Measurements from ENCODE around the gene ATP9A. TPM values are rescaled to one million over a fixed set of nuclear protein-coding genes. Genes with fewer than 3 reads are reported as not detected.

The ATP9A gene
- polyA plus RNA-seq, 3 donors = 0.04 TPM; not detected in 2

DNA sequence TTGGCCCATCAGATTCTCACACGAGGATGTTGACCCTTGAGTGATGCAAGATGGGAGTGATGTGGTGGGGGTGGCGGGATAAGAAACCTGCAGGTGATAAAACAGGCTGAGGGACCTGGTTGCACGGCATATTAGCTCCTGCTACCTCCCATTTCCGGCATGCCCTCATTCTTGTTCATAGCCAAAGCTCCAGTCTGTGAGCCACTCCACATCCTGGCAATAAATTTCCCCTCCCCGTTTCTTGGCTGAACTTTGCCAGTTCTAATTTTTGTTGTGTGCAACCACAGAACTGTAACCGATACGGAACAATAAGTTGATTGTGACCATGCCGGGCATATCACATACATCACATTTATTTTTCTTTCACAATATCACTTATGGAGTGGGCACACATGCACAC lies 184.1 kb downstream of the ATP9A start:
- H3K4me3 Mint-ChIP-seq = no peak overlapping the region
- H3K9me3 Mint-ChIP-seq = peaks cover 0 to 3% (median 0%) of the 10 kb centered on the region in 7 donors
- Histone ChIP-seq H3K9me3 (replicated peaks in 1 of 2; ENCODE audit: control insufficient read depth in 1 of 2, insufficient read depth in 1 of 2, low read length in 2 of 2) (no peaks in the 10 kb centered on the region), H3K9ac (ENCODE audit: insufficient read depth, low read length, poor library complexity, severe bottlenecking) (no peak overlapping the region), H4K20me1 (ENCODE audit: insufficient read depth, low read length) (no peaks in the 10 kb centered on the region), H3K79me2 (ENCODE audit: insufficient read depth, low read length) (no peaks in the 10 kb centered on the region), H3K27me3 (ENCODE audit: control insufficient read depth in 2 of 2, insufficient read depth in 2 of 2, low read length in 2 of 2) (no peaks in the 10 kb centered on the region), H3K36me3 (replicated peaks in 1 of 2; ENCODE audit: control insufficient read depth in 1 of 2, insufficient read depth in 2 of 2, low read length in 2 of 2) (no peaks in the 10 kb centered on the region), H3K4me3 (replicated peaks in 1 of 3; ENCODE audit: low read depth in 2 of 3, low read length in 3 of 3) (no peak overlapping the region), H3K4me1 (ENCODE audit: control insufficient read depth in 1 of 2, insufficient read depth in 2 of 2, low read length in 2 of 2) (no peaks in the 10 kb centered on the region), H3K4me2 (replicated peaks; ENCODE audit: extremely low read depth, low read length, poor library complexity, severe bottlenecking) (no peak overlapping the region), H2AFZ (ENCODE audit: insufficient read depth, low read depth, low read length, poor library complexity, severe bottlenecking) (no peak overlapping the region), H3K27ac (ENCODE audit: low read depth in 1 of 2, low read length in 2 of 2) (no peak overlapping the region)
- TF ChIP-seq, protein P1, sequence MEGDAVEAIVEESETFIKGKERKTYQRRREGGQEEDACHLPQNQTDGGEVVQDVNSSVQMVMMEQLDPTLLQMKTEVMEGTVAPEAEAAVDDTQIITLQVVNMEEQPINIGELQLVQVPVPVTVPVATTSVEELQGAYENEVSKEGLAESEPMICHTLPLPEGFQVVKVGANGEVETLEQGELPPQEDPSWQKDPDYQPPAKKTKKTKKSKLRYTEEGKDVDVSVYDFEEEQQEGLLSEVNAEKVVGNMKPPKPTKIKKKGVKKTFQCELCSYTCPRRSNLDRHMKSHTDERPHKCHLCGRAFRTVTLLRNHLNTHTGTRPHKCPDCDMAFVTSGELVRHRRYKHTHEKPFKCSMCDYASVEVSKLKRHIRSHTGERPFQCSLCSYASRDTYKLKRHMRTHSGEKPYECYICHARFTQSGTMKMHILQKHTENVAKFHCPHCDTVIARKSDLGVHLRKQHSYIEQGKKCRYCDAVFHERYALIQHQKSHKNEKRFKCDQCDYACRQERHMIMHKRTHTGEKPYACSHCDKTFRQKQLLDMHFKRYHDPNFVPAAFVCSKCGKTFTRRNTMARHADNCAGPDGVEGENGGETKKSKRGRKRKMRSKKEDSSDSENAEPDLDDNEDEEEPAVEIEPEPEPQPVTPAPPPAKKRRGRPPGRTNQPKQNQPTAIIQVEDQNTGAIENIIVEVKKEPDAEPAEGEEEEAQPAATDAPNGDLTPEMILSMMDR (IDR thresholded peaks at IDR 0.05) = no peak
- 97% methylated on average over 5 of the region's 8 CpGs for WGBS (ENCODE audit: insufficient coverage)
- H3K4me1 Mint-ChIP-seq = peaks cover 5% of the 10 kb centered on the region
- DNase-seq = no peak
- no peaks in the 10 kb centered on the region for H3K36me3 Mint-ChIP-seq
- no peak overlapping the region for H3K27ac Mint-ChIP-seq
- intact Hi-C loops (cut with micrococcal nuclease) = no loop called here
- peaks cover 1 to 7% (median 3%) of the 10 kb centered on the region in 3 donors for H3K27me3 Mint-ChIP-seq (ENCODE audit: low read depth in 3 of 3)

GRCh38 chr20:51583499-51583898 lies 184.7 kb downstream of the ATP9A start:
- no peak overlapping the region for H3K4me3 ChIP-seq (replicated peaks in 1 of 3; ENCODE audit: low read depth in 2 of 3, low read length in 3 of 3)
- H3K27ac ChIP-seq (ENCODE audit: low read depth in 1 of 2, low read length in 2 of 2) = no peak overlapping the region
- no peak overlapping the region for H2AFZ ChIP-seq (ENCODE audit: insufficient read depth, low read depth, low read length, poor library complexity, severe bottlenecking)
- no peaks in the 10 kb centered on the region for H3K4me1 ChIP-seq (ENCODE audit: control insufficient read depth in 1 of 2, insufficient read depth in 2 of 2, low read length in 2 of 2)
- no peak for DNase-seq
- no peak overlapping the region for H3K27ac Mint-ChIP-seq
- no peaks in the 10 kb centered on the region for H4K20me1 ChIP-seq (ENCODE audit: insufficient read depth, low read length)
- no peaks in the 10 kb centered on the region for H3K9me3 ChIP-seq (replicated peaks in 1 of 2; ENCODE audit: control insufficient read depth in 1 of 2, insufficient read depth in 1 of 2, low read length in 2 of 2)
- peaks cover 1 to 7% (median 3%) of the 10 kb centered on the region in 3 donors for H3K27me3 Mint-ChIP-seq (ENCODE audit: low read depth in 3 of 3)
- no peak overlapping the region for H3K4me2 ChIP-seq (replicated peaks; ENCODE audit: extremely low read depth, low read length, poor library complexity, severe bottlenecking)
- no peak overlapping the region for H3K9ac ChIP-seq (ENCODE audit: insufficient read depth, low read length, poor library complexity, severe bottlenecking)
- 94% methylated on average over 5 of the region's 14 CpGs for WGBS (ENCODE audit: insufficient coverage)
- no peaks in the 10 kb centered on the region for H3K27me3 ChIP-seq (ENCODE audit: control insufficient read depth in 2 of 2, insufficient read depth in 2 of 2, low read length in 2 of 2)
- TF ChIP-seq, protein P1 (IDR thresholded peaks at IDR 0.05) = no peak
- peaks cover 0 to 3% (median 0%) of the 10 kb centered on the region in 7 donors for H3K9me3 Mint-ChIP-seq
- intact Hi-C loops (cut with micrococcal nuclease) = no loop called here
- no peaks in the 10 kb centered on the region for H3K36me3 Mint-ChIP-seq
- no peaks in the 10 kb centered on the region for H3K79me2 ChIP-seq (ENCODE audit: insufficient read depth, low read length)
- no peak overlapping the region for H3K4me3 Mint-ChIP-seq
- peaks cover 5% of the 10 kb centered on the region for H3K4me1 Mint-ChIP-seq
- H3K36me3 ChIP-seq (replicated peaks in 1 of 2; ENCODE audit: control insufficient read depth in 1 of 2, insufficient read depth in 2 of 2, low read length in 2 of 2) = no peaks in the 10 kb centered on the region
